H1 (cell line): ENCODE measurements around the gene SETD1B. TPM values are rescaled to one million over a fixed set of nuclear protein-coding genes. Genes with fewer than 3 reads are reported as not detected.

Source experiments
- CBX8 ChIP-seq: fragments of 300-800, 300-1000 bp; sonication (generic); IDR thresholded peaks from 2 replicates; pipeline ENCODE4 v1.7.1; 2016; ENCODE audit warnings: low read depth, low read length, borderline replicate concordance
- CHD2 ChIP-seq: IDR thresholded peaks from 2 replicates; pipeline ENCODE4 v1.6.1; 2012; ENCODE audit warnings: low read length, improper control_type of control experiment
- CTBP2 ChIP-seq: IDR thresholded peaks from 2 replicates; pipeline ENCODE4 v1.7.0; 2011; ENCODE audit warnings: borderline replicate concordance, mild to moderate bottlenecking, moderate library complexity, mixed read lengths, low read length; ENCODE audit not compliant: insufficient read depth, insufficient read length
- KDM1A ChIP-seq: fragments of 200-600, 300-600 bp; sonication (generic); IDR thresholded peaks from 2 replicates; pipeline ENCODE4 v1.7.1; 2016; ENCODE audit warnings: mild to moderate bottlenecking, low read length, borderline replicate concordance
- RBBP5 ChIP-seq: IDR thresholded peaks from 2 replicates; pipeline ENCODE4 v1.7.1; 2012; ENCODE audit warnings: low read depth, mild to moderate bottlenecking, inconsistent platforms, low read length, moderate library complexity, borderline replicate concordance
- RFX5 ChIP-seq: IDR thresholded peaks from 2 replicates; pipeline ENCODE4 v1.6.1; 2011; ENCODE audit warnings: low read depth, low read length, improper control_type of control experiment, borderline replicate concordance
- SUZ12 ChIP-seq: fragments of 200-600 bp; sonication (generic); IDR thresholded peaks from 2 replicates; pipeline ENCODE4 v1.6.1; 2012; ENCODE audit warnings: mild to moderate bottlenecking, inconsistent platforms, low read length, moderate library complexity, mixed read lengths
- polyA plus RNA-seq, 7 experiments: library from polyadenylated mRNA; depleted of rRNA in 3 of 7; stranded (reverse) in 5 of 7; unstranded in 2 of 7; fragments of >200 nt in 5 of 7; fragments of 200-250 nt in 2 of 7; gene quantifications; 1 replicate in 5 of 7; 2 replicates in 1 of 7; 4 replicates in 1 of 7; pipeline versions ENCODE4 v1.2.1 to v1.2.3, GENCODE V29; 2011 to 2013; ENCODE audit warnings: missing spikeins in 2 of 7, mixed read lengths in 2 of 7
- total RNA-seq: library from RNA; stranded (reverse); fragmentation: NEBNext Ultra II Directional; extraction: Animal tissue kit (Norgen Biotek cat#: 25700); gene quantifications from 2 replicates; pipeline ENCODE4 v1.2.1, GENCODE V29; 2021
- TF ChIP-seq, protein P1 (sequence below): IDR thresholded peaks from 2 replicates; pipeline ENCODE4 v1.6.1; 2011; ENCODE audit warnings: low read depth, mild to moderate bottlenecking, low read length; ENCODE audit not compliant: insufficient read depth

The SETD1B gene
- total and polyA plus RNA-seq, 2 of the 8 experiments (the other 6 are each of a cell fraction or from before 2014, with no cell fraction given), result 1.3 to 17.7 TPM

DNA sequence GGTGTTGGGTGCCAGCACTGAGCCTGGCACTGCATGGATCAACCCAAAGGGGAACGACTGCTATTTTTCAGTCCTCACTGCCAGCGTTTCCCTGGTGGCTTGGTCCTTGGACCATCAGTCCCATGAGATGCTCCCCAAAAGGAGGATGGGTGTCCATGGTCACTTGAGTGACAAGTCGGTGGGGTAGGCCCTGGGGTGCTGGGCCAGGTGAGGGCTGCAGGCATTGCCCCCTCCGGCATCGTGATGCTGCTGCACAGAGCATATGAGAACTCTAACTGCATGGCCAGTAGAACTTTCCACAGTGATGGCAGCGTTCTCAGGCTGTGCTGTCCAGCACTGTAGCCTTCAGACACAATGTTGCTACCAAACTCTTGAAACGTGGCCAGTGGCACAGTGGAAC lies 16.2 kb downstream of the SETD1B start (continued):
- TF ChIP-seq, protein P1, sequence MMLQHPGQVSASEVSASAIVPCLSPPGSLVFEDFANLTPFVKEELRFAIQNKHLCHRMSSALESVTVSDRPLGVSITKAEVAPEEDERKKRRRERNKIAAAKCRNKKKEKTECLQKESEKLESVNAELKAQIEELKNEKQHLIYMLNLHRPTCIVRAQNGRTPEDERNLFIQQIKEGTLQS, result no peak
- TF ChIP-seq RFX5 (no peak), KDM1A (no peak), RBBP5 (no peak), CHD2 (no peak), CBX8 (no peak), CTBP2 (no peak), SUZ12 (no peak)
